ENCODE results near the gene SLC3A2.
A peak's percentile ranks its signal among the peaks of the same experiment; 100 is the strongest.

Gene SLC3A2

GRCh38 chr11:62882431-62882749 lies 1.7 kb downstream of the SLC3A2 start:
- DNase-seq, result no peak

- DNase-seq, result no peak
Measured at GRCh38 chr11:62882788-62883501, 2.2 kb downstream of the SLC3A2 start.

- no peak for DNase-seq
Measured at GRCh38 chr11:62883673-62884072, 3.0 kb downstream of the SLC3A2 start.

- DNase-seq, result no peak
Measured at GRCh38 chr11:62885137-62885750, 4.5 kb downstream of the SLC3A2 start.

GRCh38 chr11:62888406-62888805 lies 7.7 kb downstream of the SLC3A2 start:
- DNase-seq, result no peak

- no peak for DNase-seq
Measured at GRCh38 chr11:62889126-62889483, 8.4 kb downstream of the SLC3A2 start.

- peak; percentile 22 for DNase-seq
Measured at GRCh38 chr11:62889484-62890437, 9.1 kb downstream of the SLC3A2 start.

- no peak for DNase-seq
Measured at GRCh38 chr11:62892077-62892922, 11.6 kb downstream of the SLC3A2 start.

- no peak for DNase-seq
Measured at GRCh38 chr11:62895501-62895900, 14.8 kb downstream of the SLC3A2 start.

GRCh38 chr11:62896049-62896448 lies 15.4 kb downstream of the SLC3A2 start:
- DNase-seq, result no peak

- no peak for DNase-seq
Measured at GRCh38 chr11:62897311-62897710, 16.6 kb downstream of the SLC3A2 start.

GRCh38 chr11:62898027-62898426 lies 17.3 kb downstream of the SLC3A2 start:
- DNase-seq, result no peak

DNA sequence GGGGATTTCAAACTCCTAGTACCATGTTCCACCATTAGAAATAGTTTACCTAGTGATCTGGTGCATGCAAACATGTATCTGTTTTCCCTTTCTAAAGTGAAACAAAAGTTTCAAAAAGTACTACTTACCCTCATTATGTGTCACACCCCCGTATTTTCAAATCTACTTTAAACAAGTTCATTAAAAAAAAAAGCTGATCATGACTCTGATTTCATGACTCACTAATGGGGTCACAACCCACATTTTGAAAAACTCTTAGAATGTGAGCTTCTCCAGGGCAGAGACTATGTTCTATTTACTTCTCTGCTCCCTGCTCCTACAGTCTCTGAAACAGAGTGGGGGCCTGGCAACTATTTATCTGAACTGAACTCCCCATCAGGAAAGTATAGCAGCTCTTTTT lies 22.2 kb downstream of the SLC3A2 start:
- no peak for DNase-seq

- DNase-seq, result no peak
Measured at GRCh38 chr11:62905296-62905695, 24.6 kb downstream of the SLC3A2 start.

DNA sequence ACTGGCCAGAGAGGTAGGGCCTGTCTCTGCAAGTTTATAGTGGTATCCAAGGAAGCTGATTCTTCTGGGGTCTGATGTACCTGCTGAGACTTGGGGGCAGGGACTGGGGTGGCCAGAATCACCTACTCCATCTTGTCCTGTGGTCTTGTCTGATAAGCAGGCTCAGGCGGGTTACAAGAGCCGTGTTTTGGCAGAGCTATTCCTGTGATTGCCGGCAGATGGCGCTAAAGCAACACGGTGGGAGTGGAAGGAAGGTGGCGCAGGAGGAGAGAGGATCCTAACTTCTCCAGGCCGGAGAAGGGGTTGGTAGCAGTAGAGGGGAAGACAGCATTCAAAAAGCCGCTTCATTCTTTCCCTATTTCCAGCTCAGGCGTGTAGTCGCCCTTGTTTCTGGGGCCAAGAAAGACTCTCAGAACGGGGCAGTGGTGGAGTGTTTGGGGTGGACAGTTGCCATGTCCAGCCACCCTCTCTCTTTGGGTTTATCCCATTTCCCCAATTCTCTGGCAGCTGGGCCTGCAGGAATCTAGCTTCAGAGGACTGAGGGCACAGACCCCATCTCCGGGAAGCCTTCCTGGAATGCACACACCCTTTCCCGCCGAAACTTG lies 25.3 kb downstream of the SLC3A2 start:
- peak; percentile 77 for DNase-seq

DNA sequence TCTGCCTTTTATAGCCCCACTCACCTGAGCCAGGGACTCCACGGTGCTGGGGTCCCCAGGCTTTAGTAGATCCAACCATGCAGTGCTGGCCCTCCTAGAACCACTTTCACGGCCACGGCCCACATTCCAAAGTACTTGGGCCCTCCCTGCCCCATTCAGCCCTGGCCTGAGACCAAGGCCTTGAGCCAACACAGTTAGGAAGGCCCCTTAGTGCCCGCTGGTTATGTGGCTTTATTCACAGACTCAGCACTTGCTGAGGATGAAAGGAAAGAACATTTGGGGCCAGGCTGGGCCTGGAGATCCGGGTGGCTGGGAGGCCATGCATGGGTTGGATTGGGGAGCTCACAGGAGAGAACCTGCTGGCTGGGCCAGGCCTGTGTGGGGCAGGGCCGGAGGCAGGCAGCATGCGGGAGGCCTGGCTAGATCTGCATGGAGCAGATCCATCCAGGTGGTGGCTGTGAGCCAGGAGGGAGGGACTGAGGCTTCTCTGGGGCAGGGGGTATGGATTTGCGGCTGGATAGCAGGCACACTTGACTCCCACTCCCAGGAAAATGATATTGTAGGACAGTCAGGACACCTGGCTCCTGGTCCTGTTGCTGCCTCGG lies 27.9 kb downstream of the SLC3A2 start:
- no peak for DNase-seq

DNA sequence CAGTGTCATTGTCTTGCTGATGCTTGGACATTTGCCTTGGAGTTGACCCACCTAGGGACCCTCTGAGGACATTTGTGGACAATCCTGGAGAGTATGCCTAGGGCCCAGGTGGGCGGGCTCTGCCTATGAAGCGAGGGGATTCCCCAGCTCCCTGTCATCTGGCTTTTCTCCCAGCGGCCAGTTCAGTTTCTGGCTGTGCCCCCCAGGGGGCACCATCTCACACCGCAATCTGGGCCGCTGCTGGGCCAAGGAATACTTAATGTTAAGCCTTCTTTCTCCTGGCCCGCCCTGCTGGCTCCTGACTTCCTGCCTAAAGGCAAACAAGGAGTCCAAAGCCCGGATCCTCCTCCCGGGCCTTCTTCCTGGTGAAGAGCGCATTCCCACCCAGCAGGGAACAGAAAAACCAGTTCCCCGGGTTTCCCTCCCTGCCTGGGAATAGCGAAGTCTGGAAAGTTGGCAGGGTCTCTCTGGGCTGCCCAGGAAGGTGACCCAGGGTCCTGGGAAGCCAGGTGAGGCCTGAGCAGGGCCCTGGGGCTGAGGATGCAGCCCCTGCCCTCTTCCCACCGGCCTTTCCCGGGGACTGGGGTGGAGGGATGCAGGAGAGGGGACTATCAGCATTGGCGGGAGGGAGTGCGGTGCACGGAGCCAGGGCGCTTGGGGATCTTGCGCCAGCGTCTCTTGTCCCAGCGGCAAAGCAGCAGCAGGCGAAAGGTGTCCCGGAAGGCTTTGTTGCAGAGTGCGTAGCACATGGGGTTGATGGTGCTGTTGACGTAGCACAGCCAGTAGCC lies 28.6 kb downstream of the SLC3A2 start:
- DNase-seq, result no peak

- no peak for DNase-seq
Measured at GRCh38 chr11:62910141-62910882, 29.6 kb downstream of the SLC3A2 start.

GRCh38 chr11:62911137-62912130 lies 30.7 kb downstream of the SLC3A2 start:
- no peak for DNase-seq
